ENCODE results near the gene SMARCC1.

SMARCC1 gene

GRCh38 chr3:47636921-47637320 is 144.8 kb downstream of the SMARCC1 start:
- Histone ChIP-seq H3K9me3 (ENCODE audit: control insufficient read depth, low read length) (no peaks in the 10 kb centered on the region), H3K27me3 (ENCODE audit: control insufficient read depth, insufficient read depth, low read length) (no peaks in the 10 kb centered on the region), H3K4me2 (ENCODE audit: low read length) (no peak overlapping the region), H3K4me1 (no peaks in the 10 kb centered on the region), H3K36me3 (ENCODE audit: control insufficient read depth, insufficient read depth, low read length) (no peaks in the 10 kb centered on the region), H3K4me3 (ENCODE audit: low read depth, low read length) (no peak overlapping the region), H3K27ac (no peak overlapping the region), H2AFZ (no peak overlapping the region), H3K79me2 (no peaks in the 10 kb centered on the region), H3K9ac (no peak overlapping the region)
- no peak for TF ChIP-seq CTCF (IDR thresholded peaks at IDR 0.05)

- no peak overlapping the region for H3K4me3 ChIP-seq (ENCODE audit: low read depth, low read length)
- H3K9me3 ChIP-seq (ENCODE audit: control insufficient read depth, low read length): no peaks in the 10 kb centered on the region
- no peak overlapping the region for H3K4me2 ChIP-seq (ENCODE audit: low read length)
- no peaks in the 10 kb centered on the region for H3K79me2 ChIP-seq
- H3K27ac ChIP-seq: no peak overlapping the region
- H3K36me3 ChIP-seq (ENCODE audit: control insufficient read depth, insufficient read depth, low read length): no peaks in the 10 kb centered on the region
- H3K9ac ChIP-seq: no peak overlapping the region
- no peaks in the 10 kb centered on the region for H3K4me1 ChIP-seq
- no peak overlapping the region for H2AFZ ChIP-seq
- no peak for TF ChIP-seq CTCF (IDR thresholded peaks at IDR 0.05)
- no peaks in the 10 kb centered on the region for H3K27me3 ChIP-seq (ENCODE audit: control insufficient read depth, insufficient read depth, low read length)
These were observed 145.5 kb downstream of the SMARCC1 start for GRCh38 chr3:47636225-47636624.

GRCh38 chr3:47635536-47635935 is 146.2 kb downstream of the SMARCC1 start:
- Histone ChIP-seq H3K4me3 (ENCODE audit: low read depth, low read length) (no peak overlapping the region), H2AFZ (no peak overlapping the region), H3K27me3 (ENCODE audit: control insufficient read depth, insufficient read depth, low read length) (no peaks in the 10 kb centered on the region), H3K4me2 (ENCODE audit: low read length) (no peak overlapping the region), H3K9ac (no peak overlapping the region), H3K9me3 (ENCODE audit: control insufficient read depth, low read length) (no peaks in the 10 kb centered on the region), H3K27ac (no peak overlapping the region), H3K36me3 (ENCODE audit: control insufficient read depth, insufficient read depth, low read length) (no peaks in the 10 kb centered on the region), H3K4me1 (no peaks in the 10 kb centered on the region), H3K79me2 (no peaks in the 10 kb centered on the region)
- TF ChIP-seq CTCF (IDR thresholded peaks at IDR 0.05): no peak

GRCh38 chr3:47634996-47635395 is 146.7 kb downstream of the SMARCC1 start:
- Histone ChIP-seq H3K79me2 (no peaks in the 10 kb centered on the region), H3K27me3 (ENCODE audit: control insufficient read depth, insufficient read depth, low read length) (no peaks in the 10 kb centered on the region), H3K4me2 (ENCODE audit: low read length) (no peak overlapping the region), H3K27ac (no peak overlapping the region), H3K9me3 (ENCODE audit: control insufficient read depth, low read length) (no peaks in the 10 kb centered on the region), H3K4me1 (no peaks in the 10 kb centered on the region), H2AFZ (no peak overlapping the region), H3K9ac (no peak overlapping the region), H3K4me3 (ENCODE audit: low read depth, low read length) (no peak overlapping the region), H3K36me3 (ENCODE audit: control insufficient read depth, insufficient read depth, low read length) (no peaks in the 10 kb centered on the region)
- no peak for TF ChIP-seq CTCF (IDR thresholded peaks at IDR 0.05)

- H3K4me3 ChIP-seq (ENCODE audit: low read depth, low read length): no peak overlapping the region
- H3K79me2 ChIP-seq: peaks cover 3% of the 10 kb centered on the region
- no peak for TF ChIP-seq CTCF (IDR thresholded peaks at IDR 0.05)
- no peaks in the 10 kb centered on the region for H3K4me1 ChIP-seq
- H3K27me3 ChIP-seq (ENCODE audit: control insufficient read depth, insufficient read depth, low read length): no peaks in the 10 kb centered on the region
- H3K4me2 ChIP-seq (ENCODE audit: low read length): no peak overlapping the region
- H2AFZ ChIP-seq: no peak overlapping the region
- H3K27ac ChIP-seq: no peak overlapping the region
- H3K9ac ChIP-seq: no peak overlapping the region
- H3K9me3 ChIP-seq (ENCODE audit: control insufficient read depth, low read length): no peaks in the 10 kb centered on the region
- no peaks in the 10 kb centered on the region for H3K36me3 ChIP-seq (ENCODE audit: control insufficient read depth, insufficient read depth, low read length)
These were observed 150.9 kb downstream of the SMARCC1 start for GRCh38 chr3:47630810-47631209.

Measured in parathyroid adenoma (tissue), 2 donors.